Upper lobe of left lung (tissue), 4 donors: ENCODE results near the gene VPS33A.

Experiments used
- POLR2A ChIP-seq, 4 donors: fragments of 450-650 bp; IDR thresholded peaks; one replicate each; pipeline ENCODE4 v1.5.1; 2016 to 2017; ENCODE audit warnings: antibody characterized with exemption in 4 of 4, mild to moderate bottlenecking in 2 of 4
- POLR2AphosphoS5 ChIP-seq, 2 donors: sonication (generic); formaldehyde crosslinking; IDR thresholded peaks; one replicate each; pipeline ENCODE4 v1.5.1; 2017; ENCODE audit warnings: antibody characterized with exemption in 2 of 2
- TF ChIP-seq, protein P1 (sequence below), 6 experiments: fragments of 450-650 bp in 4 of 6; fragments of 200-600 bp in 2 of 6; sonication (generic) in 2 of 6; IDR thresholded peaks; one replicate each; pipeline ENCODE4 v1.5.1; 2016 to 2019; ENCODE audit warnings: antibody characterized with exemption in 6 of 6

DNA sequence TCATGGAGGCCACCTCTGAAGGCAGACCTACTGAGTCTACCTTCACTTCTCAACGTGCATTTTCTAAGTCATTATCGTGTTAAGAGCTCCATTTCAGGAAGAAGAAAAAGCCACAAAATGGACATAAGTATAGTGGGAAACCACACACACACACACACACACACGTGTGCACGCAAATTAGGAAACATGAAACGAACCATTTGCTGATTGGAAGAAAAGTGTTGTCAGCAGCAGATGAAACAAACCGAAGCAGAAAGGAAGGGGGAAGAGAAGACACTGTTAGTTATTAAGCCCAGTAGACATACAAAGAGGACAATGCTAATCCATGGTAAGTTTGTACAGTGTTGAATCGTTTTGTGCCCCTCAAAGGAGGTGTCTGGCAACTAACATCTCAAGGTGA lies 9.9 kb upstream of the VPS33A start:
- TF ChIP-seq, protein P1, sequence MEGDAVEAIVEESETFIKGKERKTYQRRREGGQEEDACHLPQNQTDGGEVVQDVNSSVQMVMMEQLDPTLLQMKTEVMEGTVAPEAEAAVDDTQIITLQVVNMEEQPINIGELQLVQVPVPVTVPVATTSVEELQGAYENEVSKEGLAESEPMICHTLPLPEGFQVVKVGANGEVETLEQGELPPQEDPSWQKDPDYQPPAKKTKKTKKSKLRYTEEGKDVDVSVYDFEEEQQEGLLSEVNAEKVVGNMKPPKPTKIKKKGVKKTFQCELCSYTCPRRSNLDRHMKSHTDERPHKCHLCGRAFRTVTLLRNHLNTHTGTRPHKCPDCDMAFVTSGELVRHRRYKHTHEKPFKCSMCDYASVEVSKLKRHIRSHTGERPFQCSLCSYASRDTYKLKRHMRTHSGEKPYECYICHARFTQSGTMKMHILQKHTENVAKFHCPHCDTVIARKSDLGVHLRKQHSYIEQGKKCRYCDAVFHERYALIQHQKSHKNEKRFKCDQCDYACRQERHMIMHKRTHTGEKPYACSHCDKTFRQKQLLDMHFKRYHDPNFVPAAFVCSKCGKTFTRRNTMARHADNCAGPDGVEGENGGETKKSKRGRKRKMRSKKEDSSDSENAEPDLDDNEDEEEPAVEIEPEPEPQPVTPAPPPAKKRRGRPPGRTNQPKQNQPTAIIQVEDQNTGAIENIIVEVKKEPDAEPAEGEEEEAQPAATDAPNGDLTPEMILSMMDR (IDR thresholded peaks at IDR 0.05) = no peak
- TF ChIP-seq POLR2A (IDR thresholded peaks at IDR 0.05) = no peak
- no peak for TF ChIP-seq POLR2AphosphoS5 (IDR thresholded peaks at IDR 0.05)
